HepG2 (cell line): ENCODE results near the gene SCFD2. TPM values are rescaled to one million over a fixed set of nuclear protein-coding genes. Genes with fewer than 3 reads are reported as not detected.

ENCODE experiments used
- ATAC-seq: fragments of 200-7000 bp; cut with Tn5 transposase; 3 replicates; pipeline ENCODE4 v1.9.1; 2020; ENCODE audit warnings: mild to moderate bottlenecking, moderate library complexity
- BruUV-seq: library from RNA; stranded (reverse); fragments of 400-500 nt; replicated peaks from 2 replicates; lab custom pipeline; 2021; lab: Mats Ljungman, UMichigan
- CTCF ChIA-PET: fragments of 300-600 bp; formaldehyde crosslinking; extraction: SDS; loops from one replicate; lab custom pipeline; 2021; ENCODE audit warnings: low total read pairs, inconsistent platforms, low intra/inter-chr PET ratio; lab: Yijun Ruan, JAX
- POLR2A ChIA-PET: fragments of 350-600 bp; sonication (Branson Sonifier 250); formaldehyde crosslinking; loops from one replicate; lab custom pipeline; 2020; ENCODE audit warnings: antibody characterized with exemption, inconsistent platforms; lab: Yijun Ruan, JAX
- DNase-seq: peaks from one replicate; pipeline ENCODE4 v3.0.0-alpha.2; 2015; ENCODE audit warnings: low spot score
- FAIRE-seq: peaks from 3 replicates; lab custom pipeline; 2011; peaks lifted over from hg19 to GRCh38; lab: Jason Lieb, UNC
- H2AFZ ChIP-seq: one replicate; pipeline ENCODE4 v1.6.1; 2011; ENCODE audit warnings: low read length, inconsistent platforms
- H3K27ac ChIP-seq: fragments of 300-600 bp; 3 replicates; pipeline ENCODE4 v1.8.0; 2011; ENCODE audit warnings: mixed run types, mild to moderate bottlenecking, mixed read lengths, low read length, inconsistent platforms; ENCODE audit not compliant: insufficient read depth; ENCODE audit errors: extremely low read length
- H3K27me3 ChIP-seq, 2 experiments: fragments of 200-600 bp in 1 of 2; 2 replicates in 1 of 2; 3 replicates in 1 of 2; pipeline versions ENCODE4 v1.6.0 to v1.8.0; 2011; ENCODE audit warnings: low read length in 2 of 2, mild to moderate bottlenecking in 2 of 2, moderate library complexity in 2 of 2, inconsistent platforms in 1 of 2; ENCODE audit not compliant: insufficient read depth in 2 of 2, control insufficient read depth in 1 of 2
- H3K36me3 ChIP-seq, 2 experiments: fragments of 200-600 bp in 1 of 2; replicated peaks in 1 of 2; 2 replicates in 1 of 2; 3 replicates in 1 of 2; pipeline versions ENCODE4 v1.5.1 to v1.8.0; 2011; ENCODE audit warnings: low read length in 2 of 2, inconsistent platforms in 1 of 2; ENCODE audit not compliant: insufficient read depth in 2 of 2, control insufficient read depth in 1 of 2
- H3K4me1 ChIP-seq: 2 replicates; pipeline ENCODE4 v1.5.1; 2012; ENCODE audit warnings: low read length, inconsistent platforms; ENCODE audit not compliant: insufficient read depth
- H3K4me2 ChIP-seq: 2 replicates; pipeline ENCODE4 v1.6.0; 2011; ENCODE audit warnings: low read depth, low read length, inconsistent platforms
- H3K4me3 ChIP-seq, 3 experiments: fragments of 200-600 bp in 1 of 3; sonication (generic), shearing (Covaris generic) in 1 of 3; replicated peaks in 1 of 3; 2 replicates each; pipeline ENCODE4 v1.5.1; 2011 to 2016; ENCODE audit warnings: low read length in 3 of 3, inconsistent platforms in 2 of 3, low read depth in 2 of 3, mild to moderate bottlenecking in 2 of 3, control low read depth in 1 of 3, mixed read lengths in 1 of 3; ENCODE audit not compliant: insufficient read depth in 1 of 3
- H3K79me2 ChIP-seq: one replicate; pipeline ENCODE4 v1.6.1; 2011; ENCODE audit warnings: low read length, inconsistent platforms; ENCODE audit not compliant: insufficient read depth
- H3K9ac ChIP-seq: 2 replicates; pipeline ENCODE4 v1.6.0; 2011; ENCODE audit warnings: mild to moderate bottlenecking, low read depth, low read length, inconsistent platforms; ENCODE audit not compliant: insufficient read depth
- H3K9me3 ChIP-seq: 2 replicates; pipeline ENCODE4 v1.5.1; 2012; ENCODE audit warnings: mild to moderate bottlenecking, low read length
- H4K20me1 ChIP-seq: 2 replicates; pipeline ENCODE4 v1.6.0; 2011; ENCODE audit warnings: inconsistent platforms, mild to moderate bottlenecking, low read length, moderate library complexity; ENCODE audit not compliant: insufficient read depth
- KLF16 ChIP-seq, 2 experiments: sonication (generic) in 1 of 2; formaldehyde crosslinking in 1 of 2; IDR thresholded peaks; 2 replicates each; pipeline versions ENCODE4 v1.6.1 to v1.8.0; 2016 to 2023; ENCODE audit warnings: missing genetic modification reagents in 2 of 2, missing compliant biosample characterization in 1 of 2
- MAFK ChIP-seq, 2 experiments: IDR thresholded peaks in 1 of 2; conservative IDR thresholded peaks in 1 of 2; 2 replicates each; pipeline ENCODE4 v1.6.1; 2011; ENCODE audit warnings: improper control_type of control experiment in 2 of 2, low read length in 2 of 2
- NR1H2 ChIP-seq: sonication (generic); formaldehyde crosslinking; IDR thresholded peaks from 2 replicates; pipeline ENCODE4 v1.8.1; 2022; ENCODE audit warnings: low read depth, missing genetic modification reagents, borderline replicate concordance
- WGBS: methylation state at CpG from one replicate; pipeline ENCODE4 v1.1.6; 2017; ENCODE audit warnings: low lambda C conversion rate; 5-methylcytosine and 5-hydroxymethylcytosine counted together
- in situ Hi-C: cut with HindIII; loops from 2 replicates; pipeline ENCODE4 v1.10.0; 2017; ENCODE audit warnings: low pct_unique_long_range_greater_than_20kb; ENCODE audit not compliant: extremely low pct_ligation_motif_present
- intact Hi-C: fragments of 100-400 bp; cut with micrococcal nuclease; formaldehyde crosslinking; loops from one replicate; pipeline ENCODE4 v1.10.0; 2022; ENCODE audit not compliant: unreplicated experiment
- polyA plus RNA-seq, 8 experiments: library from polyadenylated mRNA; depleted of rRNA in 3 of 8; stranded (reverse) in 7 of 8; unstranded in 1 of 8; fragments of >200 nt; fragmentation: Illumina TruSeq in 4 of 8; extraction: Trizol in 4 of 8; gene quantifications; 2 replicates each; pipeline versions ENCODE4 v1.2.1 to v1.2.3, GENCODE V29; 2011 to 2016; ENCODE audit warnings: low read depth in 4 of 8, missing spikeins in 1 of 8, mixed read lengths in 1 of 8; ENCODE audit not compliant: insufficient read depth in 1 of 8
- total RNA-seq, 5 experiments: library from RNA; depleted of rRNA; stranded (reverse); fragments of >200 nt; fragmentation: Illumina TruSeq; extraction: Trizol; gene quantifications; 2 replicates each; pipeline ENCODE4 v1.2.3, GENCODE V29; 2016; ENCODE audit warnings: low read depth in 1 of 5
- TF ChIP-seq, protein P1 (sequence below): sonication (generic); formaldehyde crosslinking; IDR thresholded peaks from 2 replicates; pipeline ENCODE4 v1.4.0; 2020; ENCODE audit warnings: mild to moderate bottlenecking, missing genetic modification reagents
- TF ChIP-seq, protein P2 (sequence below): sonication (generic); formaldehyde crosslinking; IDR thresholded peaks from 2 replicates; pipeline ENCODE4 v1.4.0; 2020; ENCODE audit warnings: mild to moderate bottlenecking, missing genetic modification reagents
- TF ChIP-seq, protein P3 (sequence below): sonication (generic); formaldehyde crosslinking; IDR thresholded peaks from 2 replicates; pipeline ENCODE4 v1.4.0; 2020; ENCODE audit warnings: missing genetic modification reagents

The SCFD2 gene
- total and polyA plus RNA-seq, 2 of the 13 experiments (the other 11 are each of a cell fraction or from before 2014, with no cell fraction given): 4.6 to 15.6 TPM

DNA sequence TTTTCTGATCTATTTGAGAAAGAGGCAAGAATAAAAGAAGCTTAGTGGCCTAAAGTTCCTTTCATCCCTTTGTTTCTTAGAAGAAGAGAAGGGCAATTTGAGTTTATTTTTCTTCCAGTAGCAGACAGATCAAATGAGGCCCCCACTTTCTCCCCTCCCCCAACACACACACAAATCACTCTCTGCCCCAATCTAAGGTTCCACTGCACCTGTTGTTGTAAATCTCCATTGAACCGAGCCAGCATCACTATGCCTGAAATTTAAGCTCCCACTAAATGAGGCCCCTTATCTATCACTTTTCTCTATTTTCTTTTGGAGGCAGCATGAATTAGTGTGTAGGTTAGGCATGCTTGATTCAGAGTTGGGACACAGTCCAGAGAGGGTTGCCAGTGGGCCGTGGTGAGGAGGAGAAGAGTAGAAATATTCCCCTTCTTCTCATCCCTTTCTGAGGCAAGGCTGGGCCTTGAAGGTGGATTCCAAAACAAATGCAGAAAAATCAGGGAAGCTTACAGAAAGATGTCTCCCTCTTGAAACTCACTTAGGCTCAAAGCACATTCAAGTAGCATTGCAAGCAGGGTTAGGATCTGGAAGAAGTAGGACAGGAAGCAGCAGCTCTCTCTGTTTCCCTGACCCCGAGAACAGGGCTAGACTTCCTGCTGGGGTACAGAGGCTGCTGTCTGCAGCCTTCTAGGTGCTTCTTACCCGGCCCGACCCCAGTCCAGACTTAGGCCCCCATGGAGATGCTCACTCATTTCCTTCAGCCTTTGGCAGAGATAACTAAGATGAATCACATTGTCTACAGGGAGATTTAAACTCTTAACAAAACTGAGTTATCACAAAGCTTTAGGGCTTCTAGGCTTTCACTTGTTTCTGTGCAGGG, 433.0 kb downstream of the SCFD2 start:
- no peak for ATAC-seq
- CTCF ChIA-PET: no interaction called here

More for the DNA sequence above, 433.0 kb downstream of the SCFD2 start:
- BruUV-seq: no TSS peak
- WGBS: 95% methylated on average over 5 of the region's 5 CpGs
- in situ Hi-C loops (no loop called here), intact Hi-C loops (no loop called here)
- POLR2A ChIA-PET: no interaction called here
- DNase-seq (no peak), FAIRE-seq (no peak)
- H4K20me1 ChIP-seq: no peaks in the 10 kb centered on the region
- H2AFZ ChIP-seq: no peak overlapping the region
- no peak overlapping the region for H3K4me3 ChIP-seq
- no peak for TF ChIP-seq NR1H2 (CRISPR knock-in tag)
- TF ChIP-seq, protein P1, sequence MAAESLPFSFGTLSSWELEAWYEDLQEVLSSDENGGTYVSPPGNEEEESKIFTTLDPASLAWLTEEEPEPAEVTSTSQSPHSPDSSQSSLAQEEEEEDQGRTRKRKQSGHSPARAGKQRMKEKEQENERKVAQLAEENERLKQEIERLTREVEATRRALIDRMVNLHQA (CRISPR knock-in tag): no peak
- TF ChIP-seq MAFK (conservative IDR thresholded peaks at IDR 0.05 in 1 of 2, IDR thresholded peaks at IDR 0.05 in 1 of 2; ENCODE audit: low read length in 2 of 2): no peak
- TF ChIP-seq, protein P2, sequence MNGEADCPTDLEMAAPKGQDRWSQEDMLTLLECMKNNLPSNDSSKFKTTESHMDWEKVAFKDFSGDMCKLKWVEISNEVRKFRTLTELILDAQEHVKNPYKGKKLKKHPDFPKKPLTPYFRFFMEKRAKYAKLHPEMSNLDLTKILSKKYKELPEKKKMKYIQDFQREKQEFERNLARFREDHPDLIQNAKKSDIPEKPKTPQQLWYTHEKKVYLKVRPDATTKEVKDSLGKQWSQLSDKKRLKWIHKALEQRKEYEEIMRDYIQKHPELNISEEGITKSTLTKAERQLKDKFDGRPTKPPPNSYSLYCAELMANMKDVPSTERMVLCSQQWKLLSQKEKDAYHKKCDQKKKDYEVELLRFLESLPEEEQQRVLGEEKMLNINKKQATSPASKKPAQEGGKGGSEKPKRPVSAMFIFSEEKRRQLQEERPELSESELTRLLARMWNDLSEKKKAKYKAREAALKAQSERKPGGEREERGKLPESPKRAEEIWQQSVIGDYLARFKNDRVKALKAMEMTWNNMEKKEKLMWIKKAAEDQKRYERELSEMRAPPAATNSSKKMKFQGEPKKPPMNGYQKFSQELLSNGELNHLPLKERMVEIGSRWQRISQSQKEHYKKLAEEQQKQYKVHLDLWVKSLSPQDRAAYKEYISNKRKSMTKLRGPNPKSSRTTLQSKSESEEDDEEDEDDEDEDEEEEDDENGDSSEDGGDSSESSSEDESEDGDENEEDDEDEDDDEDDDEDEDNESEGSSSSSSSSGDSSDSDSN (CRISPR knock-in tag): no peak
- no peak for TF ChIP-seq KLF16 (CRISPR knock-in tag; IDR thresholded peaks at IDR 0.05)
- TF ChIP-seq, protein P3, sequence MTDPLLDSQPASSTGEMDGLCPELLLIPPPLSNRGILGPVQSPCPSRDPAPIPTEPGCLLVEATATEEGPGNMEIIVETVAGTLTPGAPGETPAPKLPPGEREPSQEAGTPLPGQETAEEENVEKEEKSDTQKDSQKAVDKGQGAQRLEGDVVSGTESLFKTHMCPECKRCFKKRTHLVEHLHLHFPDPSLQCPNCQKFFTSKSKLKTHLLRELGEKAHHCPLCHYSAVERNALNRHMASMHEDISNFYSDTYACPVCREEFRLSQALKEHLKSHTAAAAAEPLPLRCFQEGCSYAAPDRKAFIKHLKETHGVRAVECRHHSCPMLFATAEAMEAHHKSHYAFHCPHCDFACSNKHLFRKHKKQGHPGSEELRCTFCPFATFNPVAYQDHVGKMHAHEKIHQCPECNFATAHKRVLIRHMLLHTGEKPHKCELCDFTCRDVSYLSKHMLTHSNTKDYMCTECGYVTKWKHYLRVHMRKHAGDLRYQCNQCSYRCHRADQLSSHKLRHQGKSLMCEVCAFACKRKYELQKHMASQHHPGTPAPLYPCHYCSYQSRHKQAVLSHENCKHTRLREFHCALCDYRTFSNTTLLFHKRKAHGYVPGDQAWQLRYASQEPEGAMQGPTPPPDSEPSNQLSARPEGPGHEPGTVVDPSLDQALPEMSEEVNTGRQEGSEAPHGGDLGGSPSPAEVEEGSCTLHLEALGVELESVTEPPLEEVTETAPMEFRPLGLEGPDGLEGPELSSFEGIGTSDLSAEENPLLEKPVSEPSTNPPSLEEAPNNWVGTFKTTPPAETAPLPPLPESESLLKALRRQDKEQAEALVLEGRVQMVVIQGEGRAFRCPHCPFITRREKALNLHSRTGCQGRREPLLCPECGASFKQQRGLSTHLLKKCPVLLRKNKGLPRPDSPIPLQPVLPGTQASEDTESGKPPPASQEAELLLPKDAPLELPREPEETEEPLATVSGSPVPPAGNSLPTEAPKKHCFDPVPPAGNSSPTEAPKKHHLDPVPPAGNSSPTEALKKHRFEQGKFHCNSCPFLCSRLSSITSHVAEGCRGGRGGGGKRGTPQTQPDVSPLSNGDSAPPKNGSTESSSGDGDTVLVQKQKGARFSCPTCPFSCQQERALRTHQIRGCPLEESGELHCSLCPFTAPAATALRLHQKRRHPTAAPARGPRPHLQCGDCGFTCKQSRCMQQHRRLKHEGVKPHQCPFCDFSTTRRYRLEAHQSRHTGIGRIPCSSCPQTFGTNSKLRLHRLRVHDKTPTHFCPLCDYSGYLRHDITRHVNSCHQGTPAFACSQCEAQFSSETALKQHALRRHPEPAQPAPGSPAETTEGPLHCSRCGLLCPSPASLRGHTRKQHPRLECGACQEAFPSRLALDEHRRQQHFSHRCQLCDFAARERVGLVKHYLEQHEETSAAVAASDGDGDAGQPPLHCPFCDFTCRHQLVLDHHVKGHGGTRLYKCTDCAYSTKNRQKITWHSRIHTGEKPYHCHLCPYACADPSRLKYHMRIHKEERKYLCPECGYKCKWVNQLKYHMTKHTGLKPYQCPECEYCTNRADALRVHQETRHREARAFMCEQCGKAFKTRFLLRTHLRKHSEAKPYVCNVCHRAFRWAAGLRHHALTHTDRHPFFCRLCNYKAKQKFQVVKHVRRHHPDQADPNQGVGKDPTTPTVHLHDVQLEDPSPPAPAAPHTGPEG (CRISPR knock-in tag): no peak
- H3K79me2 ChIP-seq: no peaks in the 10 kb centered on the region
- H3K4me1 ChIP-seq: peaks cover 34% of the 10 kb centered on the region
- H3K36me3 ChIP-seq: no peaks in the 10 kb centered on the region
- H3K27me3 ChIP-seq: no peaks in the 10 kb centered on the region
- no peak overlapping the region for H3K4me2 ChIP-seq
- no peak overlapping the region for H3K27ac ChIP-seq
- no peak overlapping the region for H3K9ac ChIP-seq
- no peaks in the 10 kb centered on the region for H3K9me3 ChIP-seq
